Vagina (tissue), 2 donors: ENCODE results near the gene DHCR7. TPM values are rescaled to one million over a fixed set of nuclear protein-coding genes. Genes with fewer than 3 reads are reported as not detected.

Experiments used
- DNase-seq, 2 donors: peaks; one replicate each; pipeline ENCODE4 v3.0.0-alpha.2; 2017; ENCODE audit errors: extremely low spot score in 2 of 2
- H3K27ac ChIP-seq: fragments of 200-600 bp; sonication (generic); one replicate; pipeline ENCODE4 v1.5.1; 2019
- H3K27me3 ChIP-seq: fragments of 200-600 bp; sonication (generic); one replicate; pipeline ENCODE4 v1.5.1; 2019
- H3K36me3 ChIP-seq, 2 donors: fragments of 200-600 bp; sonication (generic); one replicate each; pipeline ENCODE4 v1.5.1; 2017 to 2019
- H3K4me1 ChIP-seq: fragments of 200-600 bp; sonication (generic); one replicate; pipeline ENCODE4 v1.5.1; 2019
- H3K4me3 ChIP-seq, 2 donors: fragments of 200-600 bp; sonication (generic); 1 replicate in 1 of 2; 2 replicates in 1 of 2; pipeline ENCODE4 v1.5.1; 2016 to 2019
- H3K9me3 ChIP-seq: fragments of 200-600 bp; sonication (generic); one replicate; pipeline ENCODE4 v1.5.1; 2019
- CTCF ChIP-seq, 3 experiments: fragments of 450-650 bp in 2 of 3; fragments of 200-600 bp in 1 of 3; sonication (generic) in 1 of 3; IDR thresholded peaks; one replicate each; pipeline ENCODE4 v1.5.1; 2017 to 2019; ENCODE audit warnings: antibody characterized with exemption in 3 of 3, mild to moderate bottlenecking in 2 of 3, moderate library complexity in 2 of 3
- POLR2A ChIP-seq, 2 donors: fragments of 450-650 bp; IDR thresholded peaks; one replicate each; pipeline ENCODE4 v1.6.1; 2017; ENCODE audit warnings: antibody characterized with exemption in 2 of 2, mild to moderate bottlenecking in 2 of 2, moderate library complexity in 2 of 2
- POLR2AphosphoS5 ChIP-seq, 2 donors: sonication (generic); formaldehyde crosslinking; IDR thresholded peaks; one replicate each; pipeline ENCODE4 v1.9.0; 2017; ENCODE audit warnings: antibody characterized with exemption in 2 of 2, mild to moderate bottlenecking in 2 of 2, low read depth in 1 of 2; ENCODE audit not compliant: insufficient read depth in 1 of 2
- intact Hi-C: fragments of 100-400 bp; cut with DNase I; formaldehyde crosslinking; loops from one replicate; pipeline ENCODE4 v1.15.1; 2023
- total RNA-seq: library from RNA; depleted of rRNA; stranded (reverse); fragments of >200 nt; gene quantifications from one replicate; pipeline ENCODE4 v1.2.3, GENCODE V29; 2016

DHCR7 gene
- total RNA-seq, 1 donor from 2014 or later = 26.8 TPM

DNA sequence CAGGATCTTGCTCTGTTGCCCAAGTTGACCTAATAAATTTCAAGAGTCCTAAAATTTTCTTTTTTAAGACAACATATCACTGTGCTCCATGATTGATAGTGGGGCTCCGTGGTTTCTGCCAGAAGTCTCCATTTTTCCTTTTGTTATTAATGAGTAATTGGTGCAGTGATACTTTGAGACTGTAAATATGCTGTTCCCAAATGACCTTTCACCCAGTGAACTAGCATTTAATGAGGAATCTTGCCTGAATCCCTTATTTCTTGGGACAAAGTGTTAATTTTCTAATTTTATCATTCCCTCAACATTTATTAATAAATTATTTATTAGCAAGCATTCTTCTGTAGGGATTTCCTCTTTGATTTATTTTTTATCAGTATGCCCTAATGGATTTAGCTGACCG is 2.3 kb upstream of the DHCR7 start:
- H3K4me3 ChIP-seq = no peak overlapping the region
- intact Hi-C loops = no loop called here
- no peak overlapping the region for H3K27ac ChIP-seq
- H3K9me3 ChIP-seq = no peaks in the 10 kb centered on the region
- peaks cover 0 to 6% of the 10 kb centered on the region in 2 donors for H3K36me3 ChIP-seq
- DNase-seq = no peak
- peaks cover 69% of the 10 kb centered on the region for H3K4me1 ChIP-seq
- no peaks in the 10 kb centered on the region for H3K27me3 ChIP-seq
- TF ChIP-seq CTCF (IDR thresholded peaks at IDR 0.05) (no peak), POLR2A (IDR thresholded peaks at IDR 0.05) (no peak), POLR2AphosphoS5 (IDR thresholded peaks at IDR 0.05; ENCODE audit: insufficient read depth in 1 of 2, low read depth in 1 of 2) (no peak)

GRCh38 chr11:71449596-71449995 is 1.4 kb upstream of the DHCR7 start:
- intact Hi-C loops = no loop called here
- TF ChIP-seq POLR2AphosphoS5 (IDR thresholded peaks at IDR 0.05; ENCODE audit: insufficient read depth in 1 of 2, low read depth in 1 of 2) = no peak
- TF ChIP-seq POLR2A (IDR thresholded peaks at IDR 0.05) = no peak
- no peak for TF ChIP-seq CTCF (IDR thresholded peaks at IDR 0.05)
- H3K27ac ChIP-seq = peak overlapping the region; percentile 81
- DNase-seq = no peak
- H3K9me3 ChIP-seq = no peaks in the 10 kb centered on the region
- H3K4me3 ChIP-seq = peak overlapping the region in 1 of 2 donors; percentile 80
- H3K36me3 ChIP-seq = no peaks in the 10 kb centered on the region
- H3K27me3 ChIP-seq = no peaks in the 10 kb centered on the region
- H3K4me1 ChIP-seq = peaks cover 63% of the 10 kb centered on the region

DNA sequence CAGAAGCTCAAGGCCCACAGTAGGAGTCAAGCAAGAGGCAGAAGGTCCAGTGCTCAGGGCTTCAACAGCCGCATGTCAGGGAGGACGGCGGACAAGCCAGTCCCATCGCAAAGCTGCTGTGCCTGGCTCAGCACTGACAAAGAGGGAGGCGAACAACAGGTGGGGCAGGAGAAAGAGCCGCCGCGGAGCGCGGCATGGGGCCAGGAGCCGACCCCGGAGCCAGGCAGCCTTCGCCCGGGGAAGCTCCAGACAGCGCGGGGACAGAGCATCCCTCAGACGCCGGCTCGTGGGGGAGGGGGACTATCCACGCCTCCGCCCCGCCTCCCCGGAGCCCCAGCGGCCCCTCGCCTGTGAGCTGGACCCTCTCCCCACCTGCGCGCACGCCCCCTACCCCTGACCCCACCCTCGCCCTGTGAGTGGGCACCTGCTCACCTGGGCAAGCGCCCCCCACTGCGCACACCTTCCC is 369 bp downstream of the DHCR7 start:
- TF ChIP-seq POLR2AphosphoS5 (IDR thresholded peaks at IDR 0.05; ENCODE audit: insufficient read depth in 1 of 2, low read depth in 1 of 2) (no peak), POLR2A (IDR thresholded peaks at IDR 0.05) (no peak), CTCF (IDR thresholded peaks at IDR 0.05) (no peak)
- Histone ChIP-seq H3K4me1 (peaks cover 51% of the 10 kb centered on the region), H3K9me3 (no peaks in the 10 kb centered on the region), H3K27ac (peak overlapping the region; percentile 81), H3K27me3 (no peaks in the 10 kb centered on the region), H3K4me3 (peak overlapping the region; percentile 73 to 80), H3K36me3 (no peaks in the 10 kb centered on the region)
- DNase-seq = no peak
- intact Hi-C loops = no loop called here

DNA sequence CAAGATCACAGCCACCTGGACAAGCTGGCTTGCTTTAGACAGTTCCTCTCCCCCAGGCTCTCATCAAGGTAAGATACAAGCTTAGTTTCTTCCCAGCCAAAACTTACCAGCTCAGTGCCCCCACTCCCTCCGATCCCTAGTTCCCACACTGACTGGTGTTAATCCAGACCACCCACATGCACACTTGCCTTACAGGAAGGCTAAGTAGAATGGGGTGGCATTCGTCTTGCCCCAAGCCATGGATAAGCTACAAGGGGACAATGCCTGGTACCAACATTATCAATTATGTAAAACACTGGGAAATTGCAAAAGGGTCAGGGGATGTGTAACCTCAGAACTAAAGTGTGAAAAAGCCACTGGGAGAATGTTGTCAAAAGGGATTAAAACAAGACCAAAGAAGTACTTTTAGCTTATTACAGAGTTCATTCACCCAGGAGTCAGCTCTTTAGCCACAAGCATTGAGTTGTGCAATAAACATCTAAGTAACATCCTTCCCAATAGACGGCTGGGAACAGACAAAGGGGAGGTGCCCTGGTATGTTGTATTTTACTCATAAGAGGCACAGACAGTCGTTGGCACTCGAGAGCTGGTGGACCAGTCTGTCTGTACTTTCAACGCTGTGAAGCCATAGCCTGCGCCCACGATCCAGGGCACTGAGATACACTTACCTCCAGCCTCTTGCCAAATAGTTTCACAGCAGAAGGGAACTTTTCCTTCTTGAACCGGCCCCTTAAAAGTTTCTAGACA is 1.1 kb downstream of the DHCR7 start:
- intact Hi-C loops = no loop called here
- DNase-seq = no peak

More for the DNA sequence above, 1.1 kb downstream of the DHCR7 start:
- peaks cover 45% of the 10 kb centered on the region for H3K4me1 ChIP-seq
- H3K4me3 ChIP-seq = peak overlapping the region; percentile 73 to 80
- no peaks in the 10 kb centered on the region for H3K27me3 ChIP-seq
- TF ChIP-seq POLR2A (IDR thresholded peaks at IDR 0.05) = no peak
- no peak for TF ChIP-seq CTCF (IDR thresholded peaks at IDR 0.05)
- peak in 1 of 2 donors; percentile 41 for TF ChIP-seq POLR2AphosphoS5 (IDR thresholded peaks at IDR 0.05; ENCODE audit: insufficient read depth in 1 of 2, low read depth in 1 of 2)
- no peaks in the 10 kb centered on the region for H3K9me3 ChIP-seq
- no peaks in the 10 kb centered on the region for H3K36me3 ChIP-seq
- H3K27ac ChIP-seq = peak overlapping the region; percentile 81
